Tibial artery (tissue), 4 donors: ENCODE data around the gene TMBIM6.

ENCODE experiments used
- DNase-seq, 2 donors: peaks; one replicate each; pipeline ENCODE4 v3.0.0-alpha.2; 2019
- H3K27ac ChIP-seq, 2 donors: fragments of 200-600 bp; sonication (generic) in 1 of 2; 1 replicate in 1 of 2; 2 replicates in 1 of 2; pipeline ENCODE4 v1.5.1; 2018 to 2019; ENCODE audit warnings: mild to moderate bottlenecking in 1 of 2
- H3K27me3 ChIP-seq, 2 donors: fragments of 200-600 bp; sonication (generic) in 1 of 2; one replicate each; pipeline versions ENCODE4 v1.5.1 to v1.6.0; 2016 to 2019
- H3K36me3 ChIP-seq, 3 donors: fragments of 200-600 bp; sonication (generic) in 2 of 3; one replicate each; pipeline ENCODE4 v1.5.1; 2016 to 2019; ENCODE audit warnings: mild to moderate bottlenecking in 2 of 3
- H3K4me1 ChIP-seq, 4 donors: fragments of 200-600 bp; sonication (generic) in 2 of 4; 1 replicate in 3 of 4; 2 replicates in 1 of 4; pipeline ENCODE4 v1.5.1; 2016 to 2019
- H3K4me3 ChIP-seq, 2 donors: fragments of 200-600 bp; sonication (generic) in 1 of 2; 1 replicate in 1 of 2; 2 replicates in 1 of 2; pipeline ENCODE4 v1.5.1; 2018 to 2019; ENCODE audit warnings: mild to moderate bottlenecking in 2 of 2
- H3K9me3 ChIP-seq, 3 donors: fragments of 200-600 bp; sonication (generic) in 1 of 3; one replicate each; pipeline ENCODE4 v1.5.1; 2016 to 2019
- intact Hi-C: fragments of 100-400 bp; cut with DNase I; formaldehyde crosslinking; loops from one replicate; pipeline ENCODE4 v1.15.0; 2023; ENCODE audit warnings: low total_unique reads
- TF ChIP-seq, protein P1 (sequence below), 2 experiments: fragments of 200-600 bp in 1 of 2; fragments of 450-650 bp in 1 of 2; IDR thresholded peaks; one replicate each; pipeline ENCODE4 v1.5.1; 2017 to 2019; ENCODE audit warnings: antibody characterized with exemption in 2 of 2, mild to moderate bottlenecking in 1 of 2, moderate library complexity in 1 of 2

Gene TMBIM6, protein sequence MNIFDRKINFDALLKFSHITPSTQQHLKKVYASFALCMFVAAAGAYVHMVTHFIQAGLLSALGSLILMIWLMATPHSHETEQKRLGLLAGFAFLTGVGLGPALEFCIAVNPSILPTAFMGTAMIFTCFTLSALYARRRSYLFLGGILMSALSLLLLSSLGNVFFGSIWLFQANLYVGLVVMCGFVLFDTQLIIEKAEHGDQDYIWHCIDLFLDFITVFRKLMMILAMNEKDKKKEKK

DNA sequence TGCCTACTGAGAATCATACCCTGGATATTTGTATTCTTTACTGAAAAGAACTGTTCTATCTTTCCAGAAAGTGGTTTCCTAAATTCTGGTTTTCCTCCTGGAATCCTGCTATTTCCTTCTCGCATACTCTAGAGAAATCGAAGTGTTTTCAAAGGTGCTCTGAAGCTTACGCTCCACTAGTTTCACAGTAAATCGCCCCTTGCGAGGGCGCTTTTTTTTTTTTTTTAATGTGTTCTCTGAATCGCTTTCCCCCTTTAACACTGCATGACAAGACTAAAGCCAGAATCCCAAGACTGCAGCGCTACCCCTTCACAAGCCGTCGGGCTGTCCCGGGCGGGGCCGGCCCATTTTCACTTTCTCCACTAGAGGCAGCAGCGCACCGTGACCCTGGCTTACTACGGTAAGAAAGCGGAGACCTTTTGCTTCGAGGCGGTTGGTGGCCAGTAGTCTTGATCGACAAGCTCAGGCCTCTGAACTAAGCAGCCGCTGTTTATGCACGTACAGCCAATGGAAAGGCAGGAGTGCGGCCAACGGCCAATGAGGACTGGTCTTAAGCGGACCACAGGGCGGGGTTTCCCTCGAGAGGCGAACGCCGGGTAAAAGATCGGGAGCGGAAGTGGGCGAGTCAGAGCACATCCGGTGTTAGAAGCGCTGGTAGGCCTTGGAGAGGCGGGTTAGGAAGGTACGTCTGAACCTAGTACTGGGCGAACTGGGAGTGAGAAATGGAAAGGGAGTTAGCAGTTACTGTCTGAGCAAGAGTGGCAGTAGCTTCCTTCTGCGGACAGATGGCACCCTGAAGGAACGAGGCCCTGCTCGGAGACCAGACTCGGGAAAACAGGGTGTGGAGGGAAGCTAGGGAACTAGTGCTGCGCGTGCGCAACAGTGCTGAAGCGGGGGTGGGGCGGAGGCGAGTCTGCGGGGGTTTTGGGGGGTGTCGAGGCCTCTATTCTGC is at the start of gene TMBIM6:
TSS of gene TMBIM6 (plus strand) at position 628 of the 952 bp plus-strand sequence. CDS start 10,937 bp downstream, outside the sequence.
- no peaks in the 10 kb centered on the region for H3K9me3 ChIP-seq
- intact Hi-C loops = loop anchor here (5.0 to 10.0 kb wide), 2 partner anchors 94 to 374 kb away; partner anchors contain the start of gene SPATS2
- TF ChIP-seq, protein P1, sequence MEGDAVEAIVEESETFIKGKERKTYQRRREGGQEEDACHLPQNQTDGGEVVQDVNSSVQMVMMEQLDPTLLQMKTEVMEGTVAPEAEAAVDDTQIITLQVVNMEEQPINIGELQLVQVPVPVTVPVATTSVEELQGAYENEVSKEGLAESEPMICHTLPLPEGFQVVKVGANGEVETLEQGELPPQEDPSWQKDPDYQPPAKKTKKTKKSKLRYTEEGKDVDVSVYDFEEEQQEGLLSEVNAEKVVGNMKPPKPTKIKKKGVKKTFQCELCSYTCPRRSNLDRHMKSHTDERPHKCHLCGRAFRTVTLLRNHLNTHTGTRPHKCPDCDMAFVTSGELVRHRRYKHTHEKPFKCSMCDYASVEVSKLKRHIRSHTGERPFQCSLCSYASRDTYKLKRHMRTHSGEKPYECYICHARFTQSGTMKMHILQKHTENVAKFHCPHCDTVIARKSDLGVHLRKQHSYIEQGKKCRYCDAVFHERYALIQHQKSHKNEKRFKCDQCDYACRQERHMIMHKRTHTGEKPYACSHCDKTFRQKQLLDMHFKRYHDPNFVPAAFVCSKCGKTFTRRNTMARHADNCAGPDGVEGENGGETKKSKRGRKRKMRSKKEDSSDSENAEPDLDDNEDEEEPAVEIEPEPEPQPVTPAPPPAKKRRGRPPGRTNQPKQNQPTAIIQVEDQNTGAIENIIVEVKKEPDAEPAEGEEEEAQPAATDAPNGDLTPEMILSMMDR (IDR thresholded peaks at IDR 0.05) = peak; percentile 95 to 96
- H3K27me3 ChIP-seq = no peaks in the 10 kb centered on the region
- DNase-seq = peak; percentile 100
- H3K36me3 ChIP-seq = no peaks in the 10 kb centered on the region
- H3K4me1 ChIP-seq = peaks cover 0 to 41% (median 35%) of the 10 kb centered on the region in 4 donors
- peak within 1 kb of the TSS; percentile 65 to 70 for H3K4me3 ChIP-seq
- peak within 1 kb of the TSS; percentile 91 to 95 for H3K27ac ChIP-seq

DNA sequence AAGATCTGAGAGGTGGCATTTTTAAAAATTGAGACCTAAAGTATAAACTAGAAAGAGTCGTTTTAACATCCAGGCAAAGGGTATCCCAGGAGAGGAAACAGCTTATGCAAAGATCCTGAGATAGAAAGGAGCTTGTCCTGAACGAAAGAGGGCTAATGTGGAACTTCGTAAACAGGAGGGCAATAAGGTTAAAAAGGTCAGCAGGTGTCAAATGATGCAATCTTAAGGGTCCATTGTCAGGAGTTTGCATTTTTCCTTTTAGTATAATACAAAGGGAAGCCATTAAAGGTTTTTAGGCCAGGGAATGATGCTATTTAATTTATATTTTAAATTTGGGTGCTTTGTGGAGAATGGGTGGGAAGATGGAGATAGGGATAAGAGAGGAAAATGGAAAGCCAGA is 48.5 kb upstream of the TMBIM6 start:
- Histone ChIP-seq H3K27ac (no peak overlapping the region), H3K36me3 (no peaks in the 10 kb centered on the region), H3K27me3 (no peaks in the 10 kb centered on the region), H3K4me3 (no peak overlapping the region), H3K4me1 (peaks cover 0 to 44% (median 14%) of the 10 kb centered on the region in 4 donors), H3K9me3 (no peaks in the 10 kb centered on the region)
- intact Hi-C loops = no loop called here
- DNase-seq = no peak
- TF ChIP-seq, protein P1 (IDR thresholded peaks at IDR 0.05) = no peak

DNA sequence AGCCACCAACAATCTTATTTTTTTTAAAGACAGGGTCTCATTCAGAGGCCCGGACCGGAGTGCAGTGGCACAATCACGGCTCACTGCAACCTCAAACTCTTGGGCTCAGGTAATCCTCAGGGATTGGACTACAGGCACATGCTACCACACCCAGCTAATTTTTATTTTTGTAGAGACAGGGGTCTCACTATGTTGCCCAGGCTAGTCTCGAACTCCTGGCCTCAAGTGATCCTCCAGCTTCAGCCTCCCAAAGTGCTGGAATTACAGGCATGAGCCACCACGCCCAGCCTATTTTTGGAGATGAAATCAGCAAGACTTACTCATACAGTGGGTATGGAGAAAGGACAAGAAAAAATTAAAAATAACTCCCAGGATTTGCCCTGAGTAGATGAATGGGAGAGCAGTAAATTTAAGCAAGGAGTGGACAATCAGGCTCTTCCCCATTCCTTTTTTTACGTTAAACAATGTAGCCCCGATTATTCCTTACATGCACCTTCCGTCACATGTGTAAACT is 47.4 kb upstream of the TMBIM6 start:
- no peaks in the 10 kb centered on the region for H3K27me3 ChIP-seq
- H3K36me3 ChIP-seq = no peaks in the 10 kb centered on the region
- no peaks in the 10 kb centered on the region for H3K9me3 ChIP-seq
- intact Hi-C loops = no loop called here
- no peak overlapping the region for H3K4me3 ChIP-seq
- H3K27ac ChIP-seq = no peak overlapping the region
- peaks cover 0 to 46% (median 25%) of the 10 kb centered on the region in 4 donors for H3K4me1 ChIP-seq
- TF ChIP-seq, protein P1 (IDR thresholded peaks at IDR 0.05) = no peak
- no peak for DNase-seq

DNA sequence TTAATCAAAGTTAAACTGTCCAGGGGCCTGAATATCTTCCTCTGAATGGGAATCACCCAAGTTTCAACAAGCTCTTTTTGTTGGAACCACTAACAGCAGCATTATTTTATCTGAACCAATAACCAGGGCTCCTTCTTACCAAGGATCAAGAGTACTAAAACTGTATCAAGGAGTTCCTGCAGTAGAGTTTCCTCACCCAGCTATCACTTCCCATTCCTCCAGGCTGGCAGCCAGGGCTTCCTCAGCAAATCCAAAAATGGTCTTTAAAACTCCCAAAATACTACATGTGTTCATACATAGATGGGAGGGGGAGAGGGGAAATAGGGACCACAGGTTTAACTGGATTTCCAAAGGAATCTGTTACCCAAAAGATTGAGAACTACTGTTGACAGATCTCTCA is 44.6 kb upstream of the TMBIM6 start:
- Histone ChIP-seq H3K9me3 (no peaks in the 10 kb centered on the region), H3K4me3 (no peak overlapping the region), H3K27ac (no peak overlapping the region), H3K4me1 (peaks cover 0 to 47% (median 26%) of the 10 kb centered on the region in 4 donors), H3K36me3 (no peaks in the 10 kb centered on the region), H3K27me3 (no peaks in the 10 kb centered on the region)
- intact Hi-C loops = no loop called here
- TF ChIP-seq, protein P1 (IDR thresholded peaks at IDR 0.05) = no peak
- no peak for DNase-seq

DNA sequence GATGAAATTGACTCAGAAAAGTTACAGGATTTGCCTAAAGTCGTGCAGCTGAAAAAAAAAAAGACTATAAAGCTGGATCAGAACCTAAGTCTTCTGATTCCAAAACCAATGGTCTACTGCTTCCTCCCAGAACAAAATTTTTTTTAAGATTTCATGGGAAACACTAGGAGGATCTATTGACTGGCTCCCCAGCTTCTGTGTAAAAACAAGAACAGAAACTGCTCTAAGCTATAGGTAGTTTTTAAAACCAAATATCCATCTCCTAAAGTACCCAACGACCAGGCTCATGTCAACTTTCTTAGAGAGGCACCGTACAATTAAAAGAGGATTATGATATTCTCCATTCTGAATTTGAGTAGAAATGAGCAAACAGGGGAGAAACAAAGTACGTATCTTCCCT is 43.5 kb upstream of the TMBIM6 start:
- TF ChIP-seq, protein P1 (IDR thresholded peaks at IDR 0.05) = no peak
- H3K27me3 ChIP-seq = no peaks in the 10 kb centered on the region
- no peak overlapping the region for H3K4me3 ChIP-seq
- H3K4me1 ChIP-seq = peaks cover 0 to 57% (median 27%) of the 10 kb centered on the region in 4 donors
- peak overlapping the region; percentile 69 to 82 for H3K27ac ChIP-seq
- H3K36me3 ChIP-seq = no peaks in the 10 kb centered on the region
- intact Hi-C loops = no loop called here
- DNase-seq = no peak
- no peaks in the 10 kb centered on the region for H3K9me3 ChIP-seq
